GM21619 (cell line): ENCODE measurements around the gene CD101.

ENCODE experiments used
- ATAC-seq: cut with Tn5 transposase; IDR thresholded peaks from one replicate; pipeline ENCODE4 v1.9.1; 2021; ENCODE audit not compliant: unreplicated experiment

CD101 gene

DNA sequence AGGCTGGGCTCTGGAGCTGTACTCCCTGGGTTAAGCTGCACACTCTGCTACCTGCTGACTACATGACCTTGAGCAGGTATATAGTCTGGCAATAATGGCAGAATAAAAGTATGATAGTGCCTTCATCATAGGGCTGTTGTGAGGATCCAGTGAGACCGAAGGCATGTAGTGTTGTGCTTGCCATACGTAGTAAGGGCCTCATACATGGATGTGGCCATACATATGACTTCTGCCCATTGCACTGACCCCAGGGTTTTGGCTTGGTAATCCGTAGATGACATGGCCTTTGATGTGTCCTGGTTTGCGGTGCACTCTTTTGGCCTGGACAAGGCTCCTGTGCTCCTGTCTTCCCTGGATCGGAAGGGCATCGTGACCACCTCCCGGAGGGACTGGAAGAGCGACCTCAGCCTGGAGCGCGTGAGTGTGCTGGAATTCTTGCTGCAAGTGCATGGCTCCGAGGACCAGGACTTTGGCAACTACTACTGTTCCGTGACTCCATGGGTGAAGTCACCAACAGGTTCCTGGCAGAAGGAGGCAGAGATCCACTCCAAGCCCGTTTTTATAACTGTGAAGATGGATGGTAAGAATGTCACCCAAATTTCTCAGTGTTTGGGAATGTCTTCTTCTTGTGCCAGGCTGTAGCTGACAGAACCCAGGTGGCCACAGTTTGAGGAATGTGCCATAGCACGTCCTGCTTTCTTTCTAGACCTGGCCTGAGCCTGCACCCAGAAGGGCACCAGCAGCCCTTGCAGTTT is 17.0 kb upstream of the CD101 start:
- ATAC-seq, result no peak

DNA sequence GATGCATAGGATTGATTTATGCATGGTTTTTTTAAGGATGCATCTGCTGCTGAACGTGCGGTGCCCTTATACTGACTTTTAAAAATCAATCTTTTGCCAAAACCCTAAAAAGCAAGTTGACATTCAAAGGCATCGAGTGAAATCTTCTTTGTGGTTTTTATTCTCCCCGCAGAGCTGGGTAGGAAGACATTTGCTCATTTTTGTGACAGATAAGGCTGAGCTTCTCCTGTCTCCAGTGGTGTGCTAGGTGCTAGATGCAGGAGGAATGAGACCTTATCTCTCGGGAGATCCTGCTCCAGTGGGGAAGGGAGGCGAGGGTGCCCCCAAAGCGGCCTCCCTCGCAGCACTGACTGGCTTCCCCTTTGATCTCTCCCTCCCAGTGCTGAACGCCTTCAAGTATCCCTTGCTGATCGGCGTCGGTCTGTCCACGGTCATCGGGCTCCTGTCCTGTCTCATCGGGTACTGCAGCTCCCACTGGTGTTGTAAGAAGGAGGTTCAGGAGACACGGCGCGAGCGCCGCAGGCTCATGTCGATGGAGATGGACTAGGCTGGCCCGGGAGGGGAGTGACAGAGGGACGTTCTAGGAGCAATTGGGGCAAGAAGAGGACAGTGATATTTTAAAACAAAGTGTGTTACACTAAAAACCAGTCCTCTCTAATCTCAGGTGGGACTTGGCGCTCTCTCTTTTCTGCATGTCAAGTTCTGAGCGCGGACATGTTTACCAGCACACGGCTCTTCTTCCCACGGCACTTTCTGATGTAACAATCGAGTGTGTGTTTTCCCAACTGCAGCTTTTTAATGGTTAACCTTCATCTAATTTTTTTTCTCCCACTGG is 14.9 kb upstream of the CD101 start:
- no peak for ATAC-seq

DNA sequence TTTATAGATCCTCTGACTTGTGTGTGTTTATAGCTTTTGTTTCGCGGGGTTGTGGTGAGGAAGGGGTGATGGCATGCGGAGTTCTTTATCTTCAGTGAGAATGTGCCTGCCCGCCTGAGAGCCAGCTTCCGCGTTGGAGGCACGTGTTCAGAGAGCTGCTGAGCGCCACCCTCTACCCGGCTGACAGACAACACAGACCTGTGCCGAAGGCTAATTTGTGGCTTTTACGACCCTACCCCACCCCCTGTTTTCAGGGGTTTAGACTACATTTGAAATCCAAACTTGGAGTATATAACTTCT is 14.4 kb upstream of the CD101 start:
- ATAC-seq, result no peak

DNA sequence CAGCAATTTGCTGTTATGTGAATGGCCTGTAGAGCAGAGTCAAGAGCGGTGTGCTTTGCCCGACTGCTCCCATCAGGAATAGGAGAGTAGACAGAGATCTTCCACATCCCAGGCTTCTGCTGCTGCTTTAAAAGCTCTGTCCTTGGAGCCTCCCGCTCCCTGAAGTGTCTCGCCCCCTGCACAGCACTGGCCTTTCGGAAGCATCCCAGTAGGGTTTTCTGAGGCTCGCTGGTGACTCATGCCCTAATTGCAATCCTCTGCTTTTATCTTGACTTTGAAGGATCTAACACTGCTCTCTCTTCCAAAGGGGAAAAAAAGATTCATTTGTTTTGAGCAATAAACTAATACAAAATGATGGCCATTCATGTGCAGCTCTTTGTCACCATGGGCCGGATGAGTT is 13.3 kb upstream of the CD101 start:
- ATAC-seq, result no peak

DNA sequence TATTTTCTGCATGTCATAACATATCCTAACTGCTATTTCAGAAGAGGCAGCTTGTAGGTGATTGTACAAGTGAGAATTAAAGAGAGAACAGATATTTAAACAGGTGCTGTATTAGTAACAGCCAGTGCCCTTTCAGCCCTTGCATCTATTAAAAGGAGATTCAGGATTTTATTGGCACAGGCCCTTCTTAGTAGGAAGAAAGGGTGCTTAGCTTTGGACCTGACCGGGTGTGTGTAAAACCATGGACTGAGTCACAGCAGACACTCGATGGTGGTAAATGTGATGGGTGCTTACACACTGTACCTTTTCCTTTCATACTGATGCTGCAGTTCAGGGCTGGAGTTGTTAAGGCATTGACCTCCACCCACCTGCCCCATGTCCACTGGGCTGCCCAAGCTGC is 12.7 kb upstream of the CD101 start:
- no peak for ATAC-seq

DNA sequence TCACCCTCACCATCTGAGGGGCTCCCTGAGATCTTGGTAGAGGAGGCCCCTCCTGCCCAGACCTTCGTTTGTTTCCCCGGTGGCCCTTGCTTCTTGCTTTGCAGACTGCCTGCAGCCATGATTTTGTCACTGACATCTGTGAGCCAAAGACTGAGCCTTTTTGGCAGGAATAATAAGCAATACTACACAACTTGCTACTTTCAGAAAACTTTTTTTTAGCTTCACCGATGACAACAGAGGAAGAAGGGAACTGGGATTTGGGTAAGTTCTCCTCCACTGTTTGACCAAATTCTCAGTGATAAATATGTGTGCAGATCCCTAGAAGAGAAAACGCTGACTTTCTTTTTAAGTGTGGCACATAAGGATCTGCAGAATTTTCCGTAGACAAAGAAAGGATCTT is 11.7 kb upstream of the CD101 start:
- no peak for ATAC-seq

DNA sequence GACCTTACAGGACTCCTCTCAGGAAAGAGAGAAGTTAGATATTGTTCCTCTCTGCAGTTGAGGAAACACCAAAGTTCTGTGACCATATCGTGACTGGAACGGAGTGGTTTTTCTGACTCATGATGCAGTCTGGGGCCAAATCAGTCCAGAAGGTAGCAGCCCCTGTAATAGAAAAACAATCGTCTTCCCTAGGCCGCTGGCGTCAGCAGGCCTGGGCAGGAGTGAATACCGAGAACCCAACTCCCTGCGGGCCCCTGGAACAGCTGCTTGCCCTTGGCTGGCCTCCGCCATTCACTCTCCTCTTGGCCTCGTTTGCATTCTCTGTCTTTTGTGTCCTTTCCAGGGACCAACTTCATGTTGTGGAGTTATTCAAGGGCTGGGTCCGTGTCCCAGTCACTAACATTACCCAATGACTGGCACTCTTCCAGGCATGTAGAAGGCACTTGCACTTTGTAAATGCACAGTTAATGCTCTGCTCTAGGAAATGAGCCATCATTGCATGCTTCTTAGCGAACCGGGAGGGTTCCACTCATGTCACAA is 10.9 kb upstream of the CD101 start:
- no peak for ATAC-seq

DNA sequence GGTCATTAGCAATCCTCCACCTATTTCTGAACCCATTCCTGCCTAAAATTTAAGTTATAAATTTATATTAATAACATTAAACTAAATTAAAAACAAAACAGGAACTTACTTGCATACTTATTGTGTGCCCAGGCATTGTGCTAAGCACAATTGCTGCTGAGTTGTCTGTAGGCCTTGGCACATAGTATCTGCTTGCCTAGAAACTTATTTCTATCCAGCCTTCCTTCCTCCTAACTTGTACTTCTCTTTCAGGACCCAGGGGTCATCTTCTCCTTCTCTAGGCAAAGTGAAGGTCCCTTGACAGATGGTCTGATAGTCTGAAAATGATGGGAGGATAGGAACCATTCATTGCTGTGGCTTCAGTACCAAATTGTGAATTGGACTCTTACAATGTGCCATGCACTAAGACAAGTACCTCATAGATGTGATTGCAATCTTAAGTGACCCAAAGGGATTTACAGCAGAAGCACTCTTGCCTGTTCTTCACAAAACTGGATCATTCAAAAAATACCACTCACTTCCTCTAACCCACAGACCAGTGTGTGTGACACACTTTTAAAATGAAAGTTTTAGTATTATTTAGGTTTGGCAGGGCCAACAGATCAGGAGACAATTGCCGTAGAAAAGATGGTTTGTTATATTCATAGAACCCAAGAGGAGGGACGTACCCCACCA is 10.3 kb upstream of the CD101 start:
- ATAC-seq, result no peak

DNA sequence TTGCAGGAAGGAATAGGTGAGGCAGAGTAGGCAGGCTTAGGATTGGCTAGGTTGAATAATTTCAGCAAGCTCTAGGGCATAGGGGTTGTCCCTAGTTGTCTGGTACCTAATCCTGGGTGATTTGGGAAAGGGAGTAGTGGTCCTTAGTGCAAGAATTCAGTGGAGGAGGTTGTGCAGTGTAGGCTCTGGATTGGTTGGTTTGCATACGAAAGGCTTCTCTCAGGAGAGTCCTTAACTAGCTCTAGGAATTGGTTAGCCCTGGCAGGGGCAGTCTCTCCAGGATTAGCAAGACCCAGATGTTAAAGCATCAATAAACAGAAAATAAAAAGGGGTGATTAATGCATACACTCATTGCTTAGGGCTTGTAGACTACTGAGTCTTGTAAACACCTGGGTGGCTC is 9.6 kb upstream of the CD101 start:
- ATAC-seq, result no peak

DNA sequence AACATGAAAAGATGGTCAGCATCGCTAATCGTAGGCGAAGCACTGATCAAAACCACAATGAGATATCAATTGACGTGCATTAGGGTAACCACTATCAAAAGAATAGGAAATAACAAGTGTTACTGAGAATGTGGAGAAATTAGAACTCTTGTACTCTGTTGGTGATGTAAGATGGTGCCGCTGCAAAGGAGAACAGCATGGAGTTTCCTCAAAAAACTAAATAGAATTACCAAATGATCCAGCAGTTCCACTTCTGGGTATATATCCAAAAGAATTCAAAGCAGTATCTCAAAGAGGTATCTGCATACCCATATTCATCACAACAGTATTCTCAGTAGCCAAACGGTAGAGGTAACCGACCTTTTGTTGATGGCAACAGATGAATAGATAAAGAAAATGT is 8.3 kb upstream of the CD101 start:
- ATAC-seq, result no peak

DNA sequence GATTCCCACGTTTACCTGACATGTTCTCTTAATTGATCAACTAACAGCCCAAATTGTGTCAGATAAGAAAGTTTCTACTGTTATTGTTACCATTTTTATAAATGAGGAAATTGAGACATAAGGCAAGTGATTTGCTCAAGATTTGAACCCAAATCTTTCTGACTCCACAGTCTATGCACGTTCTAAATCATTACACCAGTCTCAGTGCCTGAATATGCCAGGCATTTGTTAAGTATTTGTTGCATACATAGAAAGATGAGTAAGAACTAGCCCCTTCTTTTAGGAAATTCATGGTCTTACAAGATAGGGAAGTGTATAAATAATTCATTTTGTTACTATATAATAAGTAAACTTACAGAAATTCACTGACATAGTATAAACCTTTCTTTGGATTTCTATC is 7.1 kb upstream of the CD101 start:
- ATAC-seq, result no peak

DNA sequence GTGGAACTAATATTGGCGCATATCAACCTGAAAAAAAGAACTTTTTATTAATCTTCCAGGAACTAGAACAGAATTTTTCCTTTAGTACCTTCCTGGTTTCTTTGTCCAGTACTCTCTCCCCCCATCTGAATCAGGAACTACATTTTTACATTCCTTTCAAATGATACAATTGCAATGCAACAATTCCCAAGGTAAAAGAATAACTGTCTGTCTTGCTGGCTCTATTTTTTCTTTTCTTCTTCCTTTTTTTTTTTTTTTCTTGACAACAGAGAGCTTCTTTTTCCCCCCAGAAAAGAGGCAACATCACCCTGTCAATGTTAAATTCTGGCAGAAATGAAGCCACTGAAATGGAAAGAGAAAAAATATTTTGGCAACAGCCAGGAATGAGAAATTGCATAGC is 4.5 kb upstream of the CD101 start:
- ATAC-seq, result no peak

DNA sequence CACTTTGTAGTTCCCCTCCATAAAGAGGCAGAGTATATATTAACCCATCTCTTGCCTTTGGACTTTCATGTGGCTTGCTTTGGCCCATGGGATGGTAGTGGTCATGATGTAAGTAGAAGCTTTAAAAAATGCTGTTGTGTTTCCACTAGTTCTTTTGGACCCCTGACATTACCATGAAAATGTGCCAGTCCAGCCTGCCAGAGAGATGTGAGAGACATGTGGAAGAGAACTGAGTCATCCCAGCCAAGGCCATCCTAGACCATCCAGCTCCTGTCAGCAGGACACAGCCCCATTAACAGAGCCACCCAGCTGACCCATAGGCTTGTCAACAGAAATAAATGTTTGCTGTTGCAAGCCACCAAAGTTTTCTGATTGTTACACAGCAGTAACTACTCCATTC is 3.9 kb upstream of the CD101 start:
- ATAC-seq, result no peak

DNA sequence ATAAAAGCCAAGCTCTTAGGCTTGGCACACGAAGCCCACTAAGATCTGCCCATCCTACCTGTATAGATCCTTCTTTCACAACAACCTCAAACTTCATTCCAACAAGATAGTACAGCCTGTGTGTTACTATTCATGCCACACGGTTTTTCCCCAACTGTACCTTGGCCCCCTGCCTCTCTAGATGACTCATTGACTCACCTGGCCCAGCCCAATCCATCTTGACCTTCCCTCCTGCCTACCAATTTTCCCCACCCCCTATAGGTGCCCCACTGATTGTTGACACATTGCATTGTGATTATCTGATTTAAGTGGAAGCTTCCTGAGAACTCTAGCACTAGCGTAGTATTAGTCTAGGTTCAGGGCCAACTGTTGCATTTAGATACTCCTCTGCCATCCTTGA is 2.0 kb upstream of the CD101 start:
- no peak for ATAC-seq

DNA sequence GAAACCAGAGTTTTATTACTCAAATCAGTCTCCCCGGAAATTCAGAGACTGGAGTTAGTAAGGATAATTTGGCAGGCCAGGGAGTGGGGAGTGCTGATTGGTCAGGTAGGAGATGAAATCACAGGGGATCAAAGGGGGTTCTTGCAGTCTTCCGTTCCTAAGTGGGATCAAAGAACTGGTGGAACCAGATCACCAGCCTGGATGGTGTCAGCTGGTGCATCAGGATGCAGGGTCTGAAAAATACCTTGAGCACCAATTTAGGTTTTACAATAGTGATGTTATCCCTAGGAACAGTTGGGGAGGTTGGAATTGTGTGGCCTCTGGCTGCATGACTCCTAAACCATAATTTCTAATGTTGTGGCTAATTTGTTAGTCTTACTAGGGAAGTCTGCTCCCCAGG is 1.4 kb upstream of the CD101 start:
- no peak for ATAC-seq

DNA sequence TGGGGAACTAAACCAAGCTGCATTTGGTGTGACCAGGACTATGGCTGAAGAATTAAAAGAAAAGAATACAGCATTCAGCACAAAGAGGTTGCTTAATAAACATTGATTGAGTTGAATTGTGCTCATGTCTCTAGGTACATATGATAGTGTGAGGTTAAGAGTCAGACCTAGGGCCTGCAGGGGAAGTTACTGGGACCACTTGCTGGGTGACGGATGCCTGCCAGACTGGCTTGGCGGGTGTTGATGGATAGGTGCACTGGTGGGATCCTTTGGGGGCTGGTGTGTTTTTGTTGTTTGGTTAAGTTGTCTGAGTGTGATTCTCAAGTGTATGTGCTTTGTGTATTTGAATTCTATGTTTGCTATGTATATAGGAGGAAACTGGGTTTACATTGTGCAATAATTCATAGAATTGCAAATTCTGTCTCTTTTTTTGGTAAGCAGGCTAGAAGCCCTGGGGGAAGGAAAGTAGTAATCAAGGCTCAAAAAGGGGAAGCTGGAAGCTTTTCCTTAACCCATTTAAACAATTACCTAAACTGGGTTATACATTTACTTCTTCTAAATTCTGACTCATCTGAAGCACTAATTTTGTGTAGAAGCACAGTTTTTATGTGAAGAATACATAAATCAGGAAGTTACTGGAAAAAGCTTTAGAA is 1.8 kb downstream of the CD101 start:
- no peak for ATAC-seq

DNA sequence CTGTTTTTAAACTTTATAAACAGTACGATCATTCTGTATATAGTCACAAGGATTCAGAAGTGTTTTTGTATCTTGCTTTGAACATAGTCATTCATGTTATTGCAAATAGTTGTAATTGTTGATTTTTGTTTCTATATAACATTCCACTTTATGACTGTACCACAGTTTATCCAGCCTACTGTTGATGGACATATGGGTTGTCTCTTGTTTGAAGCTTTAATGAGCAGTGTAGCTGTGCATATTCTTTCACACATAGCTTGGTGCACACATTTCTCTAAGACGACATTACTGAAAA is 6.1 kb downstream of the CD101 start:
- no peak for ATAC-seq

DNA sequence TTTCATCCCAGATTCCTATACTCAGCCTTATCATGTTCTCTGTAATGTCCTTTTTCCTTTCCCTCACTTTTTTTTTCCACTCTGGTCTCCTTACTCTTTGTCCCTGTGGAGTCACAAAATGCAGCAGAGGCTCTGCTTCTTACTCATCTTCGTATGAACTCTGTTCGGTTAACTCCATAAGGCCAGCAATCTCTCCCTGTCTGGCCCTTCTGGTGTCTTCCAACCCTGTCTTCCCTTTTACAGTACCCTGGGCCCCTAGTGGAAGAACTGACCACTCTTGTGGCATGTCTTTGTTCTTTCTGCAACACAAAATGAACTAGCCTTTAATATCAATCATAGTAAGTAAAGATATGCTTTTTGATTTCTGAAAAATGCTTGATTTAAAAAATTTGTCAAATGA is 7.1 kb downstream of the CD101 start:
- ATAC-seq, result no peak

DNA sequence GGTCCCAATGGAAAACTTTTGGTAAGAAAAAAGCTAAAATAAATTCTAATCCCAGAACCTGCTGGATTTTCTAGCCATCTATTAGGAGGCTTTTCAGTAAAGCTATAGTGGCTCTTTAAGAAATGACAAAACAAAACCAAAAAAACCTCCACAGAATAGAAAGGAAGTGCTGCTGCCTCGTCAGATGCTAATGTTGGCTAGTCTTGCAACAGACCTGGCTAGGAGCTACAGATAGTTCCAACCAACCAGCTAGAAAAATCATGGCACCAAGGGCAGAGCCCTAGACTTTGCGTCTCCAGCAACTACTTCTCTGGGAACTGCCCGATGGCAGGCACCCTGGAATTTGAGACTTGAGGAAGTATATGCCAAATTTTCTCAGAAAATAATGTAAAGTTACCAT is 7.6 kb downstream of the CD101 start:
- no peak for ATAC-seq

DNA sequence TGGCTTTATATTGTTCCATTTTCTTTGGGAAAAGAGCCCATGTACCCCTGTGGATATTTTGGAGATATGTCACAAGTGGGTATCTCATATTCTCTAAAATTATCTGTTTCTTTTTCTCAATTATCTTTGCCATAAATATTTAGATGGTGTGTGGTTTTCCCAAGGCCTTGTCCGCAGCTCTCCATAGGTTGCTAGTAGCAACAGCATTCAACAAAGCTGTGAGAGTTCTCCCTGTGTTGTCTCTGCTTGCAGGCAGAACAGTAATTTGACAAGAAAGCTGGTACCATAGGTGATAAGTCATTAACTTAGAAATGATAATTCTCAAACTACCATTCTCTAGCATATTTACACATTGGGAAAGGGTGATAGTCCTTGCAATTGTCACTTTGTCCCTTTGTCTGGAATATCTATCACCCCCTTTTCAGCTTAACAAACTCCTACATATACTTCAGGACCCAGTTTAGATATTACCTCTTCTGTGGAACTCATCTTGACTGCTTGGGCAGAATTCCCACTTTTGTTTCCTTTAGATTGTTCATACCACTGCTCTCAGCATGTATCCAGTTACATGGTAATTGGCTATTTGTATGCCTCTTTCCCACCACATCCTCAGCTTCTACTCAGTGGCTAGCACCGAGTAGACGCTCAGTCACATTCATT is 8.9 kb downstream of the CD101 start:
- ATAC-seq, result no peak

DNA sequence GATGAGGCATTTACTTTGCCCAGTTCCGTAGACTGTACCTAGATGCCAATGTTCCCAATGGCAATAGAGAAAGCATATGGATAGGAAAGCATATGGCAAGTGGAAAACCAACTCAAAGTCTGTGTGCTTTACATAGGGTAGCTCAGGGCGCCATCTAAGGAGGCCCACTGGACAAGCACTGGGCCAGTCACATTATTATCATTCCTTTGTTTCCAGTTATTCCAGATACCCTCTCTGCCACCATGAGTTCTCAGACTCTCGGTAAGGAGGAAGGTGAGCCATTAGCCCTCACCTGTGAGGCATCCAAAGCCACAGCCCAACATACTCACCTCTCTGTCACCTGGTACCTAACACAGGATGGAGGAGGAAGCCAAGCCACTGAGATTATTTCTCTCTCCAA is 9.8 kb downstream of the CD101 start:
- no peak for ATAC-seq
